ENCODE measurements around the gene PERP.

GRCh38 chr6:138119976-138120375 lies 12.8 kb upstream of the PERP start:
- no peak for TF ChIP-seq CTCF (conservative IDR thresholded peaks at IDR 0.05 in 1 of 2, IDR thresholded peaks at IDR 0.05 in 1 of 2; ENCODE audit: low read depth in 1 of 2, low read length in 2 of 2)
- TF ChIP-seq EZH2 (IDR thresholded peaks at IDR 0.05; ENCODE audit: low read length, missing control alignments): no peak
